H1 (cell line): ENCODE data around the gene TSFM. TPM values are rescaled to one million over a fixed set of nuclear protein-coding genes. Genes with fewer than 3 reads are reported as not detected.

Experiments
- CTCF ChIA-PET: fragments of 300-600 bp; sonication (Branson Sonifier 250); formaldehyde crosslinking; loops from one replicate; lab custom pipeline; 2021; ENCODE audit not compliant: partially characterized antibody; lab: Charles Lee
- POLR2A ChIA-PET: fragments of 300-600 bp; sonication (Branson Sonifier 250); formaldehyde crosslinking; loops from one replicate; lab custom pipeline; 2021; ENCODE audit warnings: inconsistent platforms; ENCODE audit not compliant: partially characterized antibody; lab: Charles Lee
- DNase-seq, 2 experiments: peaks; one replicate each; pipeline versions ENCODE4 v3.0.0 to v3.0.0-alpha.2; 2010 to 2022; ENCODE audit warnings: low spot score in 2 of 2, low read depth in 1 of 2, mixed read lengths in 1 of 2
- FAIRE-seq: peaks from 2 replicates; lab custom pipeline; 2011; peaks lifted over from hg19 to GRCh38; lab: Jason Lieb, UNC
- H2AFZ ChIP-seq: 2 replicates; pipeline ENCODE4 v1.8.1; 2012; ENCODE audit warnings: low read length, inconsistent platforms
- H2AK5ac ChIP-seq: 2 replicates; pipeline ENCODE4 v1.6.1; 2013; ENCODE audit warnings: low read depth, low read length
- H2BK120ac ChIP-seq: replicated peaks from 2 replicates; pipeline ENCODE3; 2013; ENCODE audit warnings: low read depth, low read length, inconsistent platforms
- H2BK12ac ChIP-seq: 2 replicates; pipeline ENCODE4 v1.6.1; 2013; ENCODE audit warnings: low read depth, low read length
- H2BK15ac ChIP-seq: 2 replicates; pipeline ENCODE4 v1.6.1; 2013; ENCODE audit warnings: low read length
- H2BK20ac ChIP-seq: 2 replicates; pipeline ENCODE4 v1.6.1; 2013; ENCODE audit warnings: low read length
- H2BK5ac ChIP-seq: 2 replicates; pipeline ENCODE4 v1.6.1; 2013; ENCODE audit warnings: low read depth, low read length
- H3K14ac ChIP-seq: 2 replicates; pipeline ENCODE4 v1.6.1; 2013; ENCODE audit warnings: inconsistent platforms; ENCODE audit not compliant: insufficient read length
- H3K18ac ChIP-seq: 2 replicates; pipeline ENCODE4 v1.6.1; 2013; ENCODE audit warnings: low read length; ENCODE audit errors: extremely low read depth
- H3K23ac ChIP-seq: 2 replicates; pipeline ENCODE4 v1.6.1; 2013; ENCODE audit warnings: inconsistent platforms; ENCODE audit not compliant: insufficient read length
- H3K23me2 ChIP-seq: 2 replicates; pipeline ENCODE4 v1.6.1; 2013; ENCODE audit warnings: low read depth, low read length
- H3K27ac ChIP-seq: 2 replicates; pipeline ENCODE4 v1.6.1; 2011; ENCODE audit warnings: low read depth, low read length, inconsistent platforms
- H3K27me3 ChIP-seq, 4 experiments: replicated peaks in 1 of 4; 1 replicate in 1 of 4; 2 replicates in 3 of 4; pipeline versions ENCODE4 v1.6.1 to v1.8.1; 2011 to 2013; ENCODE audit warnings: low read length in 3 of 4, mild to moderate bottlenecking in 3 of 4, inconsistent platforms in 2 of 4, mixed read lengths in 2 of 4, moderate library complexity in 1 of 4; ENCODE audit not compliant: control insufficient read depth in 3 of 4, insufficient read depth in 3 of 4; ENCODE audit errors: extremely low read depth in 1 of 4
- H3K36me3 ChIP-seq, 4 experiments: 2 replicates each; pipeline versions ENCODE4 v1.6.1 to v1.8.1; 2011 to 2013; ENCODE audit warnings: mild to moderate bottlenecking in 4 of 4, low read length in 3 of 4, moderate library complexity in 2 of 4, control low read depth in 1 of 4, inconsistent platforms in 1 of 4; ENCODE audit not compliant: insufficient read depth in 4 of 4, control insufficient read depth in 2 of 4
- H3K4ac ChIP-seq: replicated peaks from 2 replicates; pipeline ENCODE3; 2013; ENCODE audit warnings: low read length, low read depth, mixed read lengths, inconsistent platforms; ENCODE audit not compliant: insufficient read length
- H3K4me1 ChIP-seq, 4 experiments: replicated peaks in 1 of 4; 1 replicate in 1 of 4; 2 replicates in 3 of 4; pipeline versions ENCODE4 v1.6.1 to v1.8.1; 2011 to 2013; ENCODE audit warnings: low read length in 3 of 4, inconsistent platforms in 2 of 4, mixed read lengths in 1 of 4; ENCODE audit not compliant: insufficient read depth in 4 of 4, control insufficient read depth in 3 of 4
- H3K4me2 ChIP-seq, 2 experiments: 2 replicates each; pipeline versions ENCODE4 v1.6.1 to v1.8.1; 2011 to 2013; ENCODE audit warnings: low read depth in 2 of 2, low read length in 2 of 2, control low read depth in 1 of 2, inconsistent platforms in 1 of 2, mild to moderate bottlenecking in 1 of 2; ENCODE audit not compliant: insufficient read depth in 1 of 2
- H3K4me3 ChIP-seq, 4 experiments: fragments of 200-600, 300-600 bp in 1 of 4; sonication (generic), shearing (Covaris generic), sonication (Bioruptor Twin) in 1 of 4; 2 replicates each; pipeline versions ENCODE4 v1.5.1 to v1.8.1; 2011 to 2016; ENCODE audit warnings: low read length in 4 of 4, low read depth in 3 of 4, control low read depth in 2 of 4, inconsistent platforms in 2 of 4, mild to moderate bottlenecking in 2 of 4, mixed read lengths in 1 of 4, moderate library complexity in 1 of 4; ENCODE audit not compliant: insufficient read depth in 2 of 4; ENCODE audit errors: extremely low read depth in 1 of 4
- H3K56ac ChIP-seq: replicated peaks from 2 replicates; pipeline ENCODE3; 2013; ENCODE audit warnings: low read depth, mild to moderate bottlenecking, mixed read lengths, low read length, inconsistent platforms; ENCODE audit not compliant: insufficient read length
- H3K79me1 ChIP-seq: 2 replicates; pipeline ENCODE4 v1.6.1; 2013; ENCODE audit warnings: low read depth, low read length, control low read depth
- H3K79me2 ChIP-seq, 2 experiments: 2 replicates each; pipeline versions ENCODE4 v1.6.1 to v1.8.1; 2012 to 2013; ENCODE audit warnings: low read length in 2 of 2, mild to moderate bottlenecking in 2 of 2, inconsistent platforms in 1 of 2; ENCODE audit not compliant: insufficient read depth in 2 of 2, control insufficient read depth in 1 of 2
- H3K9ac ChIP-seq, 4 experiments: replicated peaks in 1 of 4; 1 replicate in 1 of 4; 2 replicates in 3 of 4; pipeline versions ENCODE4 v1.6.1 to v1.8.1; 2011 to 2013; ENCODE audit warnings: low read depth in 3 of 4, low read length in 3 of 4, control low read depth in 2 of 4, mild to moderate bottlenecking in 2 of 4, moderate library complexity in 2 of 4, inconsistent platforms in 1 of 4; ENCODE audit errors: extremely low read depth in 1 of 4
- H3K9me3 ChIP-seq, 2 experiments: 2 replicates each; pipeline versions ENCODE4 v1.6.1 to v1.8.1; 2012 to 2013; ENCODE audit warnings: mild to moderate bottlenecking in 2 of 2, moderate library complexity in 2 of 2, control low read depth in 1 of 2, inconsistent platforms in 1 of 2, low read depth in 1 of 2, low read length in 1 of 2, mixed read lengths in 1 of 2; ENCODE audit not compliant: insufficient read depth in 2 of 2
- H4K20me1 ChIP-seq, 2 experiments: replicated peaks in 1 of 2; 2 replicates each; pipeline versions ENCODE3 to v1.8.1; 2011 to 2013; ENCODE audit warnings: inconsistent platforms in 2 of 2, low read length in 2 of 2, mild to moderate bottlenecking in 1 of 2; ENCODE audit not compliant: insufficient read depth in 2 of 2, control insufficient read depth in 1 of 2
- H4K5ac ChIP-seq: 2 replicates; pipeline ENCODE4 v1.6.1; 2013; ENCODE audit warnings: low read length, low read depth, mixed read lengths, inconsistent platforms; ENCODE audit not compliant: insufficient read length
- H4K8ac ChIP-seq: 2 replicates; pipeline ENCODE4 v1.8.0; 2013; ENCODE audit warnings: mild to moderate bottlenecking, moderate library complexity, low read length, inconsistent platforms; ENCODE audit not compliant: insufficient read depth; ENCODE audit errors: extremely low read depth
- H4K91ac ChIP-seq: replicated peaks from 2 replicates; pipeline ENCODE3; 2013; ENCODE audit warnings: low read length, mixed read lengths, inconsistent platforms; ENCODE audit not compliant: insufficient read length
- CBX5 ChIP-seq: fragments of 300-800, 300-1000 bp; sonication (generic); IDR thresholded peaks from 2 replicates; pipeline ENCODE4 v1.7.1; 2016; ENCODE audit warnings: antibody characterized with exemption, low read length, low read depth
- CBX8 ChIP-seq: fragments of 300-800, 300-1000 bp; sonication (generic); IDR thresholded peaks from 2 replicates; pipeline ENCODE4 v1.7.1; 2016; ENCODE audit warnings: low read depth, low read length, borderline replicate concordance
- CHD1 ChIP-seq: IDR thresholded peaks from 2 replicates; pipeline ENCODE4 v1.6.1; 2012; ENCODE audit warnings: low read depth, low read length, improper control_type of control experiment
- HDAC2 ChIP-seq, 2 experiments: fragments of 300-600 bp in 1 of 2; sonication (generic) in 1 of 2; IDR thresholded peaks; 2 replicates each; pipeline ENCODE4 v1.6.1; 2011 to 2012; ENCODE audit warnings: low read depth in 2 of 2, low read length in 2 of 2, mild to moderate bottlenecking in 2 of 2, moderate library complexity in 2 of 2, borderline replicate concordance in 1 of 2, inconsistent platforms in 1 of 2
- JUND ChIP-seq: IDR thresholded peaks from 2 replicates; pipeline ENCODE4 v1.6.1; 2011; ENCODE audit warnings: mild to moderate bottlenecking, improper control_type of control experiment, low read length
- POU5F1 ChIP-seq: IDR thresholded peaks from 2 replicates; pipeline ENCODE4 v1.6.1; 2011; ENCODE audit warnings: low read depth, mild to moderate bottlenecking, low read length, moderate library complexity
- RNF2 ChIP-seq: fragments of 200-900, 300-1000 bp; sonication (generic); IDR thresholded peaks from 2 replicates; pipeline ENCODE4 v1.7.1; 2016; ENCODE audit warnings: borderline replicate concordance, low read depth, mild to moderate bottlenecking, antibody characterized with exemption, low read length; ENCODE audit not compliant: poor library complexity, severe bottlenecking; ENCODE audit errors: missing control alignments
- RXRA ChIP-seq: IDR thresholded peaks from 2 replicates; pipeline ENCODE4 v1.6.1; 2011; ENCODE audit warnings: low read depth, mild to moderate bottlenecking, low read length, moderate library complexity; ENCODE audit not compliant: insufficient read depth
- SAP30 ChIP-seq: fragments of 300-600 bp; sonication (generic); IDR thresholded peaks from 2 replicates; pipeline ENCODE4 v1.7.1; 2012; ENCODE audit warnings: low read length, moderate library complexity, mild to moderate bottlenecking, inconsistent platforms; ENCODE audit not compliant: insufficient read depth, insufficient replicate concordance
- SIN3A ChIP-seq, 2 experiments: IDR thresholded peaks in 1 of 2; conservative IDR thresholded peaks in 1 of 2; 2 replicates each; pipeline ENCODE4 v1.6.1; 2011 to 2012; ENCODE audit warnings: low read length in 2 of 2, improper control_type of control experiment in 1 of 2, low read depth in 1 of 2, mild to moderate bottlenecking in 1 of 2
- SIRT6 ChIP-seq: IDR thresholded peaks from one replicate; pipeline ENCODE4 v1.7.1; 2012; ENCODE audit warnings: low read length, inconsistent platforms
- SP1 ChIP-seq: IDR thresholded peaks from 2 replicates; pipeline ENCODE4 v1.6.1; 2011; ENCODE audit warnings: low read depth, low read length
- SP4 ChIP-seq: IDR thresholded peaks from 2 replicates; pipeline ENCODE4 v1.6.1; 2012; ENCODE audit warnings: low read length, inconsistent platforms
- TBP ChIP-seq: IDR thresholded peaks from 2 replicates; pipeline ENCODE4 v1.6.1; 2011; ENCODE audit warnings: low read depth, low read length, improper control_type of control experiment
- WGBS, 2 experiments: shearing (Covaris generic) in 1 of 2; methylation state at CpG; one replicate each; pipeline versions ENCODE4 v1.1.6 to v1.1.7; 2013 to 2015; ENCODE audit warnings: low lambda C conversion rate in 2 of 2, mixed read lengths in 2 of 2, inconsistent platforms in 1 of 2, low coverage in 1 of 2, missing lambda C conversion rate in 1 of 2; ENCODE audit not compliant: insufficient replicate concordance in 2 of 2, insufficient coverage in 1 of 2, insufficient read length in 1 of 2; ENCODE audit errors: extremely low coverage in 1 of 2, missing lambda C conversion rate in 1 of 2; 5-methylcytosine and 5-hydroxymethylcytosine counted together
- polyA plus RNA-seq, 7 experiments: library from polyadenylated mRNA; depleted of rRNA in 3 of 7; stranded (reverse) in 5 of 7; unstranded in 2 of 7; fragments of >200 nt in 5 of 7; fragments of 200-250 nt in 2 of 7; gene quantifications; 1 replicate in 5 of 7; 2 replicates in 1 of 7; 4 replicates in 1 of 7; pipeline versions ENCODE4 v1.2.1 to v1.2.3, GENCODE V29; 2011 to 2013; ENCODE audit warnings: missing spikeins in 2 of 7, mixed read lengths in 2 of 7
- total RNA-seq: library from RNA; stranded (reverse); fragmentation: NEBNext Ultra II Directional; extraction: Animal tissue kit (Norgen Biotek cat#: 25700); gene quantifications from 2 replicates; pipeline ENCODE4 v1.2.1, GENCODE V29; 2021

The TSFM gene
- total and polyA plus RNA-seq, 2 of the 8 experiments (the other 6 are each of a cell fraction or from before 2014, with no cell fraction given), result 17.4 to 49.8 TPM

- Histone ChIP-seq H3K4me2 (no peak overlapping the region), H3K18ac (no peak overlapping the region), H4K91ac (no peak overlapping the region), H3K4me1 (no peaks in the 10 kb centered on the region), H3K9ac (no peak overlapping the region), H3K79me1 (no peaks in the 10 kb centered on the region), H3K23me2 (no peaks in the 10 kb centered on the region), H3K27ac (no peak overlapping the region), H3K56ac (no peak overlapping the region), H4K20me1 (no peaks in the 10 kb centered on the region), H2BK120ac (no peak overlapping the region), H4K8ac (no peak overlapping the region), H2BK15ac (no peak overlapping the region), H3K9me3 (no peaks in the 10 kb centered on the region), H2AFZ (no peak overlapping the region), H2BK20ac (no peak overlapping the region), H4K5ac (no peak overlapping the region), H2AK5ac (no peak overlapping the region), H3K14ac (no peak overlapping the region), H3K27me3 (no peaks in the 10 kb centered on the region), H2BK12ac (no peak overlapping the region), H3K79me2 (no peaks in the 10 kb centered on the region), H3K23ac (no peak overlapping the region), H3K4me3 (no peak overlapping the region), H3K4ac (no peak overlapping the region), H3K36me3 (peaks cover 0 to 3% (median 0%) of the 10 kb centered on the region in 4 experiments; a peak in 3 of 8 replicates), H2BK5ac (no peak overlapping the region)
- TF ChIP-seq HDAC2 (IDR thresholded peaks at IDR 0.05; ENCODE audit: borderline replicate concordance in 1 of 2, low read depth in 2 of 2, low read length in 2 of 2), result no peak
- TF ChIP-seq JUND, result no peak
- no peak for TF ChIP-seq SP4
- TF ChIP-seq TBP, result no peak
- no peak for TF ChIP-seq CBX5
- no peak for TF ChIP-seq CHD1
- no peak for TF ChIP-seq SAP30
- TF ChIP-seq SIRT6, result no peak
- TF ChIP-seq CBX8, result no peak
- TF ChIP-seq SIN3A (conservative IDR thresholded peaks at IDR 0.05 in 1 of 2, IDR thresholded peaks at IDR 0.05 in 1 of 2; ENCODE audit: low read depth in 1 of 2, low read length in 2 of 2), result no peak
- no peak for TF ChIP-seq POU5F1
- TF ChIP-seq RNF2, result no peak
- TF ChIP-seq RXRA, result no peak
- TF ChIP-seq SP1, result no peak
- ChIA-PET POLR2A (interaction anchor here (0.8 to 2.8 kb wide), 4 partner anchors 8 to 46 kb away, joined by 3 to 10 read pairs (median 4); partner anchors contain the start of gene AVIL), CTCF (interaction anchor here (0.9 to 2.9 kb wide), 7 partner anchors 14 to 96 kb away, joined by 3 to 9 read pairs (median 4); partner anchors contain the start of gene TSFM)
- FAIRE-seq (no peak), DNase-seq (no peak)
- WGBS, 2 experiments, result 92% methylated on average over 5 of the region's 5 CpGs; no CpG with 5 or more reads in 1 of the 2 experiments
Measured at GRCh38 chr12:57810450-57810849, 27.9 kb downstream of the TSFM start.
